ENCODE measurements around the gene SH3GL2.

- TF ChIP-seq CTCF (IDR thresholded peaks at IDR 0.05) (no peak), EZH2 (IDR thresholded peaks at IDR 0.05; ENCODE audit: borderline replicate concordance, insufficient read depth, low read depth, low read length, poor library complexity, severe bottlenecking) (no peak)
Measured at GRCh38 chr9:17824191-17824590, 245.3 kb downstream of the SH3GL2 start.
